Esophagus (tissue), 2 donors: Measurements from ENCODE around the gene GRAMD4. TPM values are rescaled to one million over a fixed set of nuclear protein-coding genes. Genes with fewer than 3 reads are reported as not detected.

Source experiments
- H3K27ac ChIP-seq, 2 donors: one replicate each; pipeline ENCODE4 v1.5.1; 2013; ENCODE audit warnings: low read depth in 2 of 2, mild to moderate bottlenecking in 2 of 2, inconsistent platforms in 1 of 2, low read length in 1 of 2, moderate library complexity in 1 of 2
- H3K27me3 ChIP-seq, 2 donors: one replicate each; pipeline ENCODE4 v1.6.1; 2013; ENCODE audit warnings: low read length in 2 of 2, control low read depth in 1 of 2, mild to moderate bottlenecking in 1 of 2; ENCODE audit not compliant: insufficient read depth in 2 of 2, control insufficient read depth in 1 of 2
- H3K36me3 ChIP-seq, 2 donors: one replicate each; pipeline ENCODE4 v1.6.1; 2013; ENCODE audit warnings: low read length in 1 of 2; ENCODE audit not compliant: control insufficient read depth in 2 of 2, insufficient read depth in 2 of 2
- H3K4me1 ChIP-seq, 2 donors: one replicate each; pipeline ENCODE4 v1.6.1; 2013; ENCODE audit warnings: low read length in 1 of 2; ENCODE audit not compliant: control insufficient read depth in 2 of 2, insufficient read depth in 2 of 2
- H3K4me3 ChIP-seq, 2 donors: one replicate each; pipeline ENCODE4 v1.5.1; 2013; ENCODE audit warnings: low read length in 2 of 2, mild to moderate bottlenecking in 2 of 2, low read depth in 1 of 2, moderate library complexity in 1 of 2
- H3K9me3 ChIP-seq, 2 donors: one replicate each; pipeline ENCODE4 v1.6.1; 2013; ENCODE audit warnings: mild to moderate bottlenecking in 2 of 2, low read depth in 1 of 2, low read length in 1 of 2, moderate library complexity in 1 of 2; ENCODE audit not compliant: control insufficient read depth in 2 of 2, insufficient read depth in 1 of 2
- WGBS, 2 donors: extraction: QIAGEN DNeasy Blood & Tissue Kit; methylation state at CpG; one replicate each; pipeline ENCODE4 v1.1.7; 2013; 5-methylcytosine and 5-hydroxymethylcytosine counted together
- polyA plus RNA-seq, 2 donors: library from polyadenylated mRNA; stranded (reverse); fragments of 200-250 nt; gene quantifications; one replicate each; pipeline ENCODE4 v1.2.3, GENCODE V29; 2013
- donor health status: healthy with polysubstance abuse.
- donor health status: Bipolar disorder and iron deficiency.

Gene GRAMD4
- polyA plus RNA-seq, 2 donors, result 15.6 to 18.0 TPM

GRCh38 chr22:46607483-46608114 lies 12.6 kb upstream of the GRAMD4 start:
- Histone ChIP-seq H3K27ac (peak overlapping the region in 1 of 2 donors; percentile 34), H3K4me1 (peaks cover 4 to 29% of the 10 kb centered on the region in 2 donors), H3K4me3 (peak overlapping the region in 1 of 2 donors; percentile 12)

DNA sequence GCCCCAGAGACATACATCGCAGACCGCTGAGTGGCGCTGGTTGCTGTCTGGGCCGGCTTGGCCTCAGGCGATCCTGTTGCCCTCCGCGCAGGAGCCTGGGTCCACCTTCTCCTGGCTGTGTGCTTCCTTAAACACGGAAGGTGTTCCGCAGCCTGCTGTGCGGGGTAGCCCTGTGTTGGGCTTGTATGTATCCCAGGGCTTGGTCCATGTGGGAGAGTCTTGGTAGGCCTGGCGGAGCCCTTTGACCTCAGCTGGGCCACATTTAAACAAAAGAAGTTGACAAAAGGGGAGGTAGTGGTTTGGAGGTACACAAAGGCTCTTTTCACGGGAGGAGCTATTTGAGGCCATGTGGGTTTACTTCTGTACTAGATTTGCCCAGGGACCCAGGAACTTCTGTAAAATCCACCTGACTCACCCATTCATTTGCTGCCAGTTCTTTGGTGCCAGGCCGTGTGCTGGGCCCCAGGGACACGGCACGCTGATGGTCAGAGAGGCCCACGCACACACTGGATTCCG lies 11.0 kb upstream of the GRAMD4 start:
- peaks cover 4 to 42% of the 10 kb centered on the region in 2 donors for H3K4me1 ChIP-seq
- H3K27ac ChIP-seq, result no peak overlapping the region
- no peaks in the 10 kb centered on the region for H3K27me3 ChIP-seq
- no peaks in the 10 kb centered on the region for H3K36me3 ChIP-seq
- H3K9me3 ChIP-seq, result no peaks in the 10 kb centered on the region
- H3K4me3 ChIP-seq, result no peak overlapping the region
- WGBS, 2 donors, result 82 to 84% methylated on average over 17 of the region's 17 CpGs

More at GRCh38 chr22:46607483-46608114, 12.6 kb upstream of the GRAMD4 start:
- no peaks in the 10 kb centered on the region for H3K9me3 ChIP-seq
- no peaks in the 10 kb centered on the region for H3K36me3 ChIP-seq
- no peaks in the 10 kb centered on the region for H3K27me3 ChIP-seq
- WGBS, 2 donors, result 65 to 77% methylated on average over 27 of the region's 27 CpGs

GRCh38 chr22:46609724-46610201 lies 10.4 kb upstream of the GRAMD4 start:
- Histone ChIP-seq H3K27ac (no peak overlapping the region), H3K4me3 (no peak overlapping the region), H3K9me3 (no peaks in the 10 kb centered on the region), H3K36me3 (no peaks in the 10 kb centered on the region), H3K4me1 (peaks cover 4 to 46% of the 10 kb centered on the region in 2 donors), H3K27me3 (no peaks in the 10 kb centered on the region)
- 79 to 83% methylated on average over 14 of the region's 14 CpGs for WGBS, 2 donors

DNA sequence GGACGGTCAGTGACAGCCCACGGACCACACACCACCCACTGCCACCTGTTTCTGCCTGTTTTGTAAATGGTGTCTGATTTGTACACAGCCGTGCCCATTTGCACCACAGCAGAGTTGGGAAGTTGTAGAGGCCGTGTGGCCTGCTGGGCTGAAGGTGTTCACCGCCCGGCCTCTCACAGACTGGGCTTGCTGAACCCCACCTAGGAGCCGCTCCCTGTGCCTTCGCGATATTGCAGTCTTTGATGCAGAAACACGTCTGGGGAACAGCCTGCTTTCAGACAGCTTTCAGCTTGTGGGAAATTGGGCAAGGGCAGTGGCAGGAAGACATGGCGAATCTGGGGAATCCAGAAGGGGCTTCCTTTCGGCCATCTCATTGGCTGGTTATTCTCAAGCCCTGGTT lies 9.8 kb upstream of the GRAMD4 start:
- H3K4me1 ChIP-seq, result peaks cover 4 to 46% of the 10 kb centered on the region in 2 donors
- H3K36me3 ChIP-seq, result no peaks in the 10 kb centered on the region
- no peak overlapping the region for H3K27ac ChIP-seq
- no peaks in the 10 kb centered on the region for H3K27me3 ChIP-seq
- no peak overlapping the region for H3K4me3 ChIP-seq
- H3K9me3 ChIP-seq, result no peaks in the 10 kb centered on the region
- 79% methylated on average over 12 of the region's 12 CpGs for WGBS, 2 donors

- WGBS, 2 donors, result 87 to 95% methylated on average over 7 of the region's 7 CpGs
- no peaks in the 10 kb centered on the region for H3K9me3 ChIP-seq
- H3K27ac ChIP-seq, result no peak overlapping the region
- no peak overlapping the region for H3K4me3 ChIP-seq
- H3K27me3 ChIP-seq, result no peaks in the 10 kb centered on the region
- no peaks in the 10 kb centered on the region for H3K36me3 ChIP-seq
- peaks cover 4 to 46% of the 10 kb centered on the region in 2 donors for H3K4me1 ChIP-seq
Measured at GRCh38 chr22:46611189-46611588, 9.0 kb upstream of the GRAMD4 start.

DNA sequence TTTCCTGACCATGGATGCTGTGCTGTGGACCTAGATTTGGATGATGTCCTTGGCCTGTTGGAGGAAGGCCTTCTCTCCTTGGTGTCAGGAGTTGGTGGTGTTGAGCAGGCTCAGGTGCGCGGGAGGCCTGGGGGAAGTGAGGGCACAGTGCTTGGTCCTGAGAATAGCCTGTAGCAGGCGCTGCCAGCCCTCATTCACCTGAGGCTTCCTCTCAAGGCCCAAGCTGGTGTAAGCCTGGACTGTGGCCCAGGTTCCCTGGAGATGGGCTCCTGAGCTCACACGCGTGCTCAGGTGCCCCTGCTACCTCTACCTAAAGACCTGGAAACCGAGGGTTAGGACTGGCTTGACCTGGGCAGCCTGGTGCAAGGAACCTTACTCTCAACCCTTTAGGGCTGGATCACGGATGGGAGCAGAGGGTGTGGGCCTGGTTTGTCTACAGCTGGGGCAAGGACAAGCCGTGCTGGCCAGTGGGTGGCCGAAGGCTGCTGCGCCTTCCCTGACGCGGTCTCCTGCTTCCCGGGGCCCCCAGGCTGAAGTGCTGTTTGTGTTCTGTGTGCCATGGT lies 7.8 kb upstream of the GRAMD4 start:
- 64 to 78% methylated on average over 13 of the region's 13 CpGs for WGBS, 2 donors
- H3K4me3 ChIP-seq, result no peak overlapping the region
- no peaks in the 10 kb centered on the region for H3K36me3 ChIP-seq

GRCh38 chr22:46612904-46613605 lies 7.1 kb upstream of the GRAMD4 start:
- Histone ChIP-seq H3K4me1 (peaks cover 7 to 42% of the 10 kb centered on the region in 2 donors), H3K27ac (peak overlapping the region in 1 of 2 donors; percentile 16), H3K9me3 (no peaks in the 10 kb centered on the region), H3K27me3 (no peaks in the 10 kb centered on the region), H3K4me3 (no peak overlapping the region), H3K36me3 (no peaks in the 10 kb centered on the region)
- 54 to 60% methylated on average over 23 of the region's 23 CpGs for WGBS, 2 donors

More for the DNA sequence above, 7.8 kb upstream of the GRAMD4 start:
- no peaks in the 10 kb centered on the region for H3K9me3 ChIP-seq
- no peaks in the 10 kb centered on the region for H3K27me3 ChIP-seq
- peaks cover 4 to 45% of the 10 kb centered on the region in 2 donors for H3K4me1 ChIP-seq
- H3K27ac ChIP-seq, result peak overlapping the region in 1 of 2 donors; percentile 17

- 64 to 65% methylated on average over 13 of the region's 13 CpGs for WGBS, 2 donors
- peaks cover 7 to 45% of the 10 kb centered on the region in 2 donors for H3K4me1 ChIP-seq
- peak overlapping the region in 1 of 2 donors; percentile 16 for H3K27ac ChIP-seq
- H3K9me3 ChIP-seq, result no peaks in the 10 kb centered on the region
- peak overlapping the region in 1 of 2 donors; percentile 24 for H3K4me3 ChIP-seq
- H3K27me3 ChIP-seq, result no peaks in the 10 kb centered on the region
- H3K36me3 ChIP-seq, result no peaks in the 10 kb centered on the region
Measured at GRCh38 chr22:46613606-46614021, 6.6 kb upstream of the GRAMD4 start.

GRCh38 chr22:46614025-46614931 lies 5.9 kb upstream of the GRAMD4 start:
- H3K27ac ChIP-seq, result no peak overlapping the region
- H3K36me3 ChIP-seq, result peaks cover 0 to under 1% of the 10 kb centered on the region in 2 donors
- peak overlapping the region in 1 of 2 donors; percentile 24 for H3K4me3 ChIP-seq
- H3K27me3 ChIP-seq, result no peaks in the 10 kb centered on the region
- peaks cover 7 to 46% of the 10 kb centered on the region in 2 donors for H3K4me1 ChIP-seq
- H3K9me3 ChIP-seq, result no peaks in the 10 kb centered on the region
- 68 to 74% methylated on average over 31 of the region's 31 CpGs for WGBS, 2 donors
